Smooth muscle cell (in vitro differentiated cells): Measurements from ENCODE around the gene PRKAR1B. TPM values are rescaled to one million over a fixed set of nuclear protein-coding genes. Genes with fewer than 3 reads are reported as not detected.

Experiments used
- DNase-seq: peaks from one replicate; lab custom pipeline; 2025; ENCODE audit not compliant: unreplicated experiment; lab: John Stamatoyannopoulos, UW
- H2AFZ ChIP-seq: fragments of 200-600 bp; sonication (generic); 2 replicates; pipeline ENCODE4 v1.6.0; 2016; ENCODE audit warnings: antibody characterized with exemption, low read depth, mild to moderate bottlenecking
- H3F3A ChIP-seq: fragments of 200-600 bp; sonication (generic); 2 replicates; pipeline ENCODE4 v1.6.0; 2017; ENCODE audit warnings: antibody characterized with exemption, low read depth
- H3K27ac ChIP-seq: fragments of 200-600 bp; sonication (generic); 2 replicates; pipeline ENCODE4 v1.5.1; 2016; ENCODE audit warnings: low read depth, mild to moderate bottlenecking
- H3K27me3 ChIP-seq: fragments of 200-600 bp; sonication (generic); 2 replicates; pipeline ENCODE4 v1.6.1; 2016; ENCODE audit warnings: low read depth, mild to moderate bottlenecking
- H3K36me3 ChIP-seq: fragments of 200-600 bp; sonication (generic); 2 replicates; pipeline ENCODE4 v1.5.1; 2016; ENCODE audit warnings: low read depth
- H3K4me1 ChIP-seq: fragments of 200-600 bp; sonication (generic); 2 replicates; pipeline ENCODE4 v1.5.1; 2016; ENCODE audit warnings: low read depth
- H3K4me2 ChIP-seq: fragments of 200-600 bp; sonication (generic); 2 replicates; pipeline ENCODE4 v1.6.0; 2016; ENCODE audit warnings: mild to moderate bottlenecking
- H3K4me3 ChIP-seq: fragments of 200-600 bp; sonication (generic); 2 replicates; pipeline ENCODE4 v1.5.1; 2016; ENCODE audit warnings: mild to moderate bottlenecking
- H3K79me2 ChIP-seq: fragments of 200-600 bp; sonication (generic); 2 replicates; pipeline ENCODE4 v1.6.0; 2016; ENCODE audit warnings: low read depth, mild to moderate bottlenecking
- H3K9ac ChIP-seq: fragments of 200-600 bp; sonication (generic); 2 replicates; pipeline ENCODE4 v1.6.0; 2016; ENCODE audit warnings: low read depth
- H3K9me3 ChIP-seq: fragments of 200-600 bp; sonication (generic); replicated peaks from 2 replicates; pipeline ENCODE4 v1.5.1; 2016; ENCODE audit warnings: low read depth
- H4K20me1 ChIP-seq: fragments of 200-600 bp; sonication (generic); 2 replicates; pipeline ENCODE4 v1.6.0; 2016; ENCODE audit warnings: low read depth
- WGBS: methylation state at CpG from one replicate; pipeline ENCODE4 v1.1.7; 2016; ENCODE audit warnings: low lambda C conversion rate; 5-methylcytosine and 5-hydroxymethylcytosine counted together
- polyA plus RNA-seq: library from polyadenylated mRNA; unstranded; fragments of >200 nt; fragmentation: Nextera tagmentation; extraction: Ambion mirVana; gene quantifications from 2 replicates; pipeline ENCODE4 v1.2.1, GENCODE V29; 2016
- total RNA-seq: library from RNA; depleted of rRNA; stranded (reverse); fragments of >200 nt; gene quantifications from 2 replicates; pipeline ENCODE4 v1.2.3, GENCODE V29; 2014
- TF ChIP-seq, protein P1 (sequence below): fragments of 200-600 bp; sonication (generic); IDR thresholded peaks from 2 replicates; pipeline ENCODE4 v1.5.1; 2017; ENCODE audit warnings: borderline replicate concordance, mild to moderate bottlenecking, antibody characterized with exemption; ENCODE audit not compliant: insufficient read depth, poor library complexity, severe bottlenecking

Gene PRKAR1B
- total and polyA plus RNA-seq, 2 experiments from 2014 or later: 5.3 to 10.1 TPM

- H3F3A ChIP-seq: peaks cover 9% of the 10 kb centered on the region
- no peaks in the 10 kb centered on the region for H3K27me3 ChIP-seq
- no peak overlapping the region for H2AFZ ChIP-seq
- H3K4me3 ChIP-seq: peak overlapping the region; percentile 58
- peak overlapping the region; percentile 96 for H3K4me2 ChIP-seq
- WGBS: 3% methylated on average over 69 of the region's 91 CpGs
- H3K79me2 ChIP-seq: peaks cover 22% of the 10 kb centered on the region
- H3K9ac ChIP-seq: peak overlapping the region; percentile 89
- H3K36me3 ChIP-seq: no peaks in the 10 kb centered on the region
- TF ChIP-seq, protein P1, sequence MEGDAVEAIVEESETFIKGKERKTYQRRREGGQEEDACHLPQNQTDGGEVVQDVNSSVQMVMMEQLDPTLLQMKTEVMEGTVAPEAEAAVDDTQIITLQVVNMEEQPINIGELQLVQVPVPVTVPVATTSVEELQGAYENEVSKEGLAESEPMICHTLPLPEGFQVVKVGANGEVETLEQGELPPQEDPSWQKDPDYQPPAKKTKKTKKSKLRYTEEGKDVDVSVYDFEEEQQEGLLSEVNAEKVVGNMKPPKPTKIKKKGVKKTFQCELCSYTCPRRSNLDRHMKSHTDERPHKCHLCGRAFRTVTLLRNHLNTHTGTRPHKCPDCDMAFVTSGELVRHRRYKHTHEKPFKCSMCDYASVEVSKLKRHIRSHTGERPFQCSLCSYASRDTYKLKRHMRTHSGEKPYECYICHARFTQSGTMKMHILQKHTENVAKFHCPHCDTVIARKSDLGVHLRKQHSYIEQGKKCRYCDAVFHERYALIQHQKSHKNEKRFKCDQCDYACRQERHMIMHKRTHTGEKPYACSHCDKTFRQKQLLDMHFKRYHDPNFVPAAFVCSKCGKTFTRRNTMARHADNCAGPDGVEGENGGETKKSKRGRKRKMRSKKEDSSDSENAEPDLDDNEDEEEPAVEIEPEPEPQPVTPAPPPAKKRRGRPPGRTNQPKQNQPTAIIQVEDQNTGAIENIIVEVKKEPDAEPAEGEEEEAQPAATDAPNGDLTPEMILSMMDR: no peak
- peak overlapping the region; percentile 53 for H3K27ac ChIP-seq
- H4K20me1 ChIP-seq: peaks cover 16% of the 10 kb centered on the region
- DNase-seq: peak; percentile 52
- H3K4me1 ChIP-seq: peaks cover 19% of the 10 kb centered on the region
- no peaks in the 10 kb centered on the region for H3K9me3 ChIP-seq
Observed at GRCh38 chr7:522071-522950, 204.8 kb downstream of the PRKAR1B start.

DNA sequence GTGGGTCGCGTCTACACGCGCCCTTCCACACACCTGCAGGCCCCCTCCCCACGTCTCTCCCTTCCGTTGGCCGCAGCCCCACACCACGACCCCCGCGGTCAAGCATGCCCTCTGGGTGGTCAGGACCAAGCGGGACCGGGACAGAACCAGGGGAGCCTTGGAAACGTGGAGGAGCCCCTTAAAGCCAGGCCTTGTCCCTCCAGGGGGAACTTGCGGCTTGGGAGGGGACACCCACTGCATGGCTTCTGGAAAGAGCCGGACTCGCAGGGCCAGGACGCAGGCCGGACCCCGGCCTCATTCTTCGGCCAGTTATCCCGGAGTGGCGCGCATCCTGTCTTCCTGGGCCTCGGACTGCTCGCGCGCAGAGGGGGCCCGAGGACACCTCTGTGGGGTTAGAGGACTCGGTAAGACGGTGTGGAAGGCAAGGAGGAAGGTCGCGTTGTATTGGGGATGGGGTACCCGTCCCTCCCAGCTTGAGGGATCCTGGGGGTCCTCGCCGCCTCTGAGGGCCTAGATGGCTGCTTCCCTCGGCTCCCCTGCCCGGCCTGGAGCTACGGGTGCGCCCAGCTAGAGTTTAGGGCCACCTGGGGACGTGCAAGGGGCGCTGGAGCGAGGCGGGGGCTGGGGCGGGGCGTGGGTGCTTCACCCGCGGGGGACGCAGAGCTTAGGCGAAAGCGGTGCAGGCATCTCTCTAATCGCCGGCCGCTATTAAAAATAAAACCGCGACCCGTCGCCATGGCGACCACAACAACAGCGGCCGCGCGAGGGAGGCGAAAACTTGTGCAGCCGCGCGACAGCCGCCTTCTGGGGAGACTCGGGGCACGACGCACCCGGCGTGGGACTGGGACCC lies 205.6 kb downstream of the PRKAR1B start:
- H3K4me1 ChIP-seq: peaks cover 22% of the 10 kb centered on the region
- peak overlapping the region; percentile 81 for H3K27ac ChIP-seq
- TF ChIP-seq, protein P1: no peak
- H3K9ac ChIP-seq: peak overlapping the region; percentile 89
- H3K79me2 ChIP-seq: peaks cover 31% of the 10 kb centered on the region
- peaks cover 21% of the 10 kb centered on the region for H4K20me1 ChIP-seq
- no peaks in the 10 kb centered on the region for H3K9me3 ChIP-seq
- no peaks in the 10 kb centered on the region for H3K36me3 ChIP-seq
- H3K4me3 ChIP-seq: peak overlapping the region; percentile 58
- H3K27me3 ChIP-seq: no peaks in the 10 kb centered on the region
- 2% methylated on average over 71 of the region's 72 CpGs for WGBS
- peaks cover 9% of the 10 kb centered on the region for H3F3A ChIP-seq
- DNase-seq: peak; percentile 55
- peak overlapping the region; percentile 96 for H3K4me2 ChIP-seq
- no peak overlapping the region for H2AFZ ChIP-seq

- peak overlapping the region; percentile 96 for H3K4me2 ChIP-seq
- no peak overlapping the region for H2AFZ ChIP-seq
- peak overlapping the region; percentile 89 for H3K9ac ChIP-seq
- H3K9me3 ChIP-seq: no peaks in the 10 kb centered on the region
- H3K27ac ChIP-seq: peak overlapping the region; percentile 81
- H3F3A ChIP-seq: peaks cover 9% of the 10 kb centered on the region
- peaks cover 39% of the 10 kb centered on the region for H3K79me2 ChIP-seq
- no peaks in the 10 kb centered on the region for H3K27me3 ChIP-seq
- WGBS: 3% methylated on average over 44 of the region's 63 CpGs
- peaks cover 29% of the 10 kb centered on the region for H4K20me1 ChIP-seq
- H3K4me1 ChIP-seq: peaks cover 27% of the 10 kb centered on the region
- no peaks in the 10 kb centered on the region for H3K36me3 ChIP-seq
- peak overlapping the region; percentile 58 for H3K4me3 ChIP-seq
- TF ChIP-seq, protein P1: peak; percentile 10
- DNase-seq: peak; percentile 42
Observed at GRCh38 chr7:520503-521161, 206.4 kb downstream of the PRKAR1B start.
